ENCODE measurements around the gene TMC3.

DNA sequence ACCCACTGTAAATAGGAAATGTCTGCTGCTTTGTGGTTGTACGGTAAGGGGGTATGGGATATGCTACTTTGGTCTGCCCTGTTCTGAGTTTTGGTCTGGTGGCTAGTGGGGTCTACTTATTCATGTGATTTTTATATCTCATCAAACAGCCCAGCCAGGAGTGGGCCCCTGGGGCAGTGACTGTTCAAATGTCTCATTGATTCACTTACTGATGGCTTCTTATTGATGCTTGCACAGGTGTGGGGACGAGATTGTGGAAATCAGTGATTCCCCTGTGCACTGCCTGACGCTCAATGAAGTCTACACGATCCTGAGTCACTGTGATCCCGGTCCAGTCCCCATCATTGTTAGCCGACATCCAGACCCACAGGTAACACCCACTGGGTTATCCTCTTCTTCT is 88.6 kb downstream of the TMC3 start:
- TF ChIP-seq, protein P1, sequence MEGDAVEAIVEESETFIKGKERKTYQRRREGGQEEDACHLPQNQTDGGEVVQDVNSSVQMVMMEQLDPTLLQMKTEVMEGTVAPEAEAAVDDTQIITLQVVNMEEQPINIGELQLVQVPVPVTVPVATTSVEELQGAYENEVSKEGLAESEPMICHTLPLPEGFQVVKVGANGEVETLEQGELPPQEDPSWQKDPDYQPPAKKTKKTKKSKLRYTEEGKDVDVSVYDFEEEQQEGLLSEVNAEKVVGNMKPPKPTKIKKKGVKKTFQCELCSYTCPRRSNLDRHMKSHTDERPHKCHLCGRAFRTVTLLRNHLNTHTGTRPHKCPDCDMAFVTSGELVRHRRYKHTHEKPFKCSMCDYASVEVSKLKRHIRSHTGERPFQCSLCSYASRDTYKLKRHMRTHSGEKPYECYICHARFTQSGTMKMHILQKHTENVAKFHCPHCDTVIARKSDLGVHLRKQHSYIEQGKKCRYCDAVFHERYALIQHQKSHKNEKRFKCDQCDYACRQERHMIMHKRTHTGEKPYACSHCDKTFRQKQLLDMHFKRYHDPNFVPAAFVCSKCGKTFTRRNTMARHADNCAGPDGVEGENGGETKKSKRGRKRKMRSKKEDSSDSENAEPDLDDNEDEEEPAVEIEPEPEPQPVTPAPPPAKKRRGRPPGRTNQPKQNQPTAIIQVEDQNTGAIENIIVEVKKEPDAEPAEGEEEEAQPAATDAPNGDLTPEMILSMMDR (optimal IDR thresholded peaks at IDR 0.05 in 1 of 3, IDR thresholded peaks at IDR 0.05 in 1 of 3, conservative IDR thresholded peaks at IDR 0.05 in 1 of 3; ENCODE audit: extremely low read depth in 1 of 3, insufficient read depth in 2 of 3, low read length in 3 of 3) = no peak
- no peak for TF ChIP-seq EZH2 (IDR thresholded peaks at IDR 0.05; ENCODE audit: low read length)

All from keratinocyte (primary cell).